Lung (tissue), 12 donors: ENCODE results near the gene UBAP1L. TPM values are rescaled to one million over a fixed set of nuclear protein-coding genes. Genes with fewer than 3 reads are reported as not detected.
A peak's percentile ranks its signal among the peaks of the same experiment; 100 is the strongest.

ENCODE experiments used
- ATAC-seq: fragments of 200-7000 bp; cut with Tn5 transposase; one replicate; pipeline ENCODE4 v1.9.1; 2020; ENCODE audit warnings: moderate number of reproducible peaks; ENCODE audit not compliant: insufficient read depth, low FRiP score
- DNase-seq, 3 donors: peaks; one replicate each; pipeline ENCODE4 v3.0.0-alpha.2; 2013 to 2017
- H3K27ac ChIP-seq, 2 donors: one replicate each; pipeline ENCODE4 v1.5.1; 2013; ENCODE audit warnings: mild to moderate bottlenecking in 2 of 2, moderate library complexity in 2 of 2, control low read depth in 1 of 2, inconsistent platforms in 1 of 2, low read depth in 1 of 2, low read length in 1 of 2
- H3K27me3 ChIP-seq, 3 donors: one replicate each; pipeline ENCODE4 v1.5.1; 2013; ENCODE audit warnings: low read length in 2 of 3; ENCODE audit not compliant: control insufficient read depth in 3 of 3, insufficient read depth in 3 of 3
- H3K36me3 ChIP-seq, 4 donors: one replicate each; pipeline ENCODE4 v1.5.1; 2013; ENCODE audit warnings: low read length in 4 of 4, mild to moderate bottlenecking in 1 of 4, moderate library complexity in 1 of 4; ENCODE audit not compliant: control insufficient read depth in 4 of 4, insufficient read depth in 4 of 4
- H3K4me1 ChIP-seq, 5 donors: one replicate each; pipeline ENCODE4 v1.5.1; 2013; ENCODE audit warnings: low read length in 5 of 5, mild to moderate bottlenecking in 2 of 5, moderate library complexity in 1 of 5; ENCODE audit not compliant: control insufficient read depth in 5 of 5, insufficient read depth in 5 of 5
- H3K4me3 ChIP-seq: one replicate; pipeline ENCODE4 v1.5.1; 2013; ENCODE audit warnings: mild to moderate bottlenecking, control low read depth, moderate library complexity
- H3K9ac ChIP-seq, 2 donors: one replicate each; pipeline ENCODE4 v1.5.1; 2013; ENCODE audit warnings: low read length in 2 of 2, control low read depth in 1 of 2; ENCODE audit not compliant: insufficient read depth in 1 of 2
- H3K9me3 ChIP-seq, 4 donors: one replicate each; pipeline ENCODE4 v1.5.1; 2013; ENCODE audit warnings: low read length in 3 of 4, mild to moderate bottlenecking in 1 of 4, moderate library complexity in 1 of 4; ENCODE audit not compliant: control insufficient read depth in 4 of 4, insufficient read depth in 3 of 4
- CTCF ChIP-seq: IDR thresholded peaks from 2 replicates; pipeline ENCODE4 v1.5.1; 2012; ENCODE audit warnings: mild to moderate bottlenecking; ENCODE audit errors: control extremely low read depth, extremely low read depth
- WGBS, 2 donors: extraction: QIAGEN DNeasy Blood & Tissue Kit; methylation state at CpG; one replicate each; pipeline ENCODE4 v1.1.7; 2013; 5-methylcytosine and 5-hydroxymethylcytosine counted together
- polyA plus RNA-seq, 2 donors: library from polyadenylated mRNA; stranded (reverse); fragments of 200-250 nt; gene quantifications; one replicate each; pipeline ENCODE4 v1.2.1, GENCODE V29; 2013
- total RNA-seq, 2 donors: library from RNA; depleted of rRNA in 1 of 2; stranded (reverse); fragments of >200 nt in 1 of 2; gene quantifications; one replicate each; pipeline ENCODE4 v1.2.1, GENCODE V29; 2014 to 2021
- donor health status: control.
- donor health status: control.
- donor health status: Bipolar disorder and iron deficiency.
- donor health status: healthy.
- donor health status: DM: yes; HTN: yes; CAD: no.

UBAP1L gene
- total and polyA plus RNA-seq, 4 donors: 0.96 to 5.4 (median 3.4) TPM

- 72 to 83% methylated on average over 6 of the region's 6 CpGs for WGBS, 2 donors
- H3K27ac ChIP-seq: peak overlapping the region; percentile 21 to 62
Measured at GRCh38 chr15:65060641-65061397, 54.2 kb downstream of the UBAP1L start.

GRCh38 chr15:65059931-65060596 is 54.9 kb downstream of the UBAP1L start:
- H3K27ac ChIP-seq: peak overlapping the region in 1 of 2 donors; percentile 46

More at GRCh38 chr15:65060641-65061397, 54.2 kb downstream of the UBAP1L start:
- no peak for ATAC-seq
- Histone ChIP-seq H3K9me3 (no peaks in the 10 kb centered on the region), H3K27me3 (no peaks in the 10 kb centered on the region), H3K36me3 (peaks cover 0 to 83% (median 37%) of the 10 kb centered on the region in 4 donors), H3K4me1 (peaks cover 0 to 79% (median 13%) of the 10 kb centered on the region in 5 donors), H3K9ac (peak overlapping the region in 1 of 2 donors; percentile 42), H3K4me3 (no peak overlapping the region)
- DNase-seq: peak; percentile 58 to 80 (median 70)
- TF ChIP-seq CTCF: no peak

DNA sequence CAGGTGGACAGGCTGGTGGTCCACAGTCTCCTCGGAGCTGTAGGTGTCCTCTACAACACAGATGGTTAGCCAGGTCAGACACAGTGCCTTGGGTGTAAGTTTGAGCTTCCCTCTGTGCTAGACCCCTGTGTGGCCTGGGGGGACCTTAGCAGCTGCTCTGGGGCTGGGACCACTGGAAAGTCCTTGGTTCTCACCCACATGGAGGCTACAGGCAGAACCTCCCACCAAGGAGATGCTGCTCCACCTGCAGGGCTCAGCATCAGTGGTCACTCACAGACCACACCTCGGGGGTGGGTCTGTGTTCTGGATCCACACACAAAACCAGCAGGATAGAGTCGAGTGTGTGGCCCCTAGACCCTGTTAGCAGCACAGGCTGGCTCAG is 55.6 kb downstream of the UBAP1L start:
- Histone ChIP-seq H3K4me3 (no peak overlapping the region), H3K4me1 (peaks cover 0 to 79% (median 13%) of the 10 kb centered on the region in 5 donors), H3K27ac (peak overlapping the region in 1 of 2 donors; percentile 27), H3K36me3 (peaks cover 0 to 80% (median 36%) of the 10 kb centered on the region in 4 donors), H3K9ac (peak overlapping the region in 1 of 2 donors; percentile 34), H3K27me3 (no peaks in the 10 kb centered on the region), H3K9me3 (no peaks in the 10 kb centered on the region)
- no peak for ATAC-seq
- no peak for TF ChIP-seq CTCF
- no peak for DNase-seq
- WGBS, 2 donors: 82 to 93% methylated on average over 3 of the region's 3 CpGs

More at GRCh38 chr15:65059931-65060596, 54.9 kb downstream of the UBAP1L start:
- 70 to 77% methylated on average over 4 of the region's 4 CpGs for WGBS, 2 donors
- Histone ChIP-seq H3K4me1 (peaks cover 0 to 79% (median 13%) of the 10 kb centered on the region in 5 donors), H3K9me3 (no peaks in the 10 kb centered on the region), H3K9ac (peak overlapping the region in 1 of 2 donors; percentile 34), H3K27me3 (no peaks in the 10 kb centered on the region), H3K36me3 (peaks cover 0 to 83% (median 36%) of the 10 kb centered on the region in 4 donors), H3K4me3 (no peak overlapping the region)
- no peak for TF ChIP-seq CTCF
- ATAC-seq: no peak
- DNase-seq: no peak
